HG02840 (cell line): ENCODE results near the gene CALD1.

ENCODE experiments used
- ATAC-seq: cut with Tn5 transposase; IDR thresholded peaks from one replicate; pipeline ENCODE4 v1.9.1; 2021; ENCODE audit warnings: mild to moderate bottlenecking, moderate library complexity, moderate number of reproducible peaks; ENCODE audit not compliant: unreplicated experiment, low FRiP score

CALD1 gene

GRCh38 chr7:134851141-134851540 lies 71.7 kb downstream of the CALD1 start:
- no peak for ATAC-seq

GRCh38 chr7:134852625-134853024 lies 73.2 kb downstream of the CALD1 start:
- no peak for ATAC-seq

- ATAC-seq = no peak
Observed at GRCh38 chr7:134854816-134855215, 75.4 kb downstream of the CALD1 start.

GRCh38 chr7:134855442-134855841 lies 76.0 kb downstream of the CALD1 start:
- ATAC-seq = no peak

GRCh38 chr7:134856091-134856490 lies 76.7 kb downstream of the CALD1 start:
- no peak for ATAC-seq

GRCh38 chr7:134856691-134857090 lies 77.3 kb downstream of the CALD1 start:
- ATAC-seq = no peak

- no peak for ATAC-seq
Observed at GRCh38 chr7:134857958-134858357, 78.5 kb downstream of the CALD1 start.

GRCh38 chr7:134859783-134860182 lies 80.3 kb downstream of the CALD1 start:
- ATAC-seq = no peak

GRCh38 chr7:134865001-134865845 lies 85.8 kb downstream of the CALD1 start:
- ATAC-seq = no peak

GRCh38 chr7:134866617-134867016 lies 87.2 kb downstream of the CALD1 start:
- ATAC-seq = no peak

- no peak for ATAC-seq
Observed at GRCh38 chr7:134870156-134870555, 90.7 kb downstream of the CALD1 start.

- no peak for ATAC-seq
Observed at GRCh38 chr7:134870781-134871180, 91.3 kb downstream of the CALD1 start.

- ATAC-seq = no peak
Observed at GRCh38 chr7:134873253-134873652, 93.8 kb downstream of the CALD1 start.

- ATAC-seq = no peak
Observed at GRCh38 chr7:134874407-134874806, 95.0 kb downstream of the CALD1 start.

GRCh38 chr7:134875867-134876266 lies 96.4 kb downstream of the CALD1 start:
- no peak for ATAC-seq

- no peak for ATAC-seq
Observed at GRCh38 chr7:134878746-134879357, 99.4 kb downstream of the CALD1 start.

- ATAC-seq = no peak
Observed at GRCh38 chr7:134879815-134880475, 100.5 kb downstream of the CALD1 start.

- no peak for ATAC-seq
Observed at GRCh38 chr7:134882481-134882880, 103.0 kb downstream of the CALD1 start.

- no peak for ATAC-seq
Observed at GRCh38 chr7:134885967-134886352, 106.5 kb downstream of the CALD1 start.

- no peak for ATAC-seq
Observed at GRCh38 chr7:134886353-134887057, 107.1 kb downstream of the CALD1 start.

- no peak for ATAC-seq
Observed at GRCh38 chr7:134887523-134887922, 108.1 kb downstream of the CALD1 start.
